ENCODE results near the gene UGT8. TPM values are rescaled to one million over a fixed set of nuclear protein-coding genes. Genes with fewer than 3 reads are reported as not detected.

The UGT8 gene
- total and polyA plus RNA-seq, 2 of the 8 experiments (the other 6 are each of a cell fraction or from before 2014, with no cell fraction given), result 16.9 to 26.9 TPM

DNA sequence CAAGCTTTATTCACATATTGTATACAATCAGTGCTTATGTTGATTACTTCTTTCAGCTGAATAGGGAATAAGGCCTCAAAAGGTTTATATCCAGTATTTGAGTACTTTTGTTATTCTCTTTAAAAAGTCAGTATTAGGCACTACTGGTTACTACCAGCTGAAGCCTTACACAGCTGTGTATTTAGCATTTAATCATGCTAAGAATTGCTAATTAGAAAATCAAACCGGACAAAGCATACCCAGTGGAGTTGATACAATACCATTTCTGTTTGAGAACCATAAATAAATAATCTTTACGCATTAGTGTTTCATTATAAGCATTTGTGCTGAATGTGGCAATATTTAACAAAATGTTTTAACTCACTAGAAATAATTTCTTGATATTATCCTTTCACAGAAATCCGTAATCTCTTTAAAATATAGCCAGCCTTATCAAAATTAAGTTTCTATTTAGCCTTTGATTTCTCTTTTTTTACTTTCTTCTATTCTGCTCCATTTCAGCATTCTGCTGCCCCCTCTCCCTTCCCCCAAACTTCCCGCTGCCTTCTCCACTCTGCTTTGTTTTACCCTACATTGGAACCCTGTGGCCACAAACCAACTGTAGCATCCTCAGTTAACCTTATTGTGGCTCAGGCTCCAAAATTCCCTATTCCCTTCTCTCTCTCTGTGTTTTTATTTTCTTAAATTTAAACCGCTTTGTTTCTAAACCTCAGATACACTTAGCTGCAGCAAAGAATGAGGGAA lies 37.8 kb downstream of the UGT8 start:
- no peak overlapping the region for H4K5ac ChIP-seq (ENCODE audit: insufficient read length, low read depth, low read length)
- H2AK5ac ChIP-seq (ENCODE audit: low read depth, low read length), result no peak overlapping the region
- CTCF ChIA-PET (ENCODE audit: partially characterized antibody), result interaction anchor here (0.8 to 1.8 kb wide), 2 partner anchors 12 to 23 kb away, joined by 3 to 4 read pairs; no protein-coding TSS in a partner anchor
- no peak overlapping the region for H3K18ac ChIP-seq (ENCODE audit: extremely low read depth, low read length)
- H3K4me3 ChIP-seq (ENCODE audit: extremely low read depth in 1 of 4, insufficient read depth in 2 of 4, low read depth in 3 of 4, low read length in 4 of 4), result no peak overlapping the region
- H2BK5ac ChIP-seq (ENCODE audit: low read depth, low read length), result no peak overlapping the region
- no peak overlapping the region for H3K4ac ChIP-seq (replicated peaks; ENCODE audit: insufficient read length, low read depth, low read length)
- no peaks in the 10 kb centered on the region for H4K20me1 ChIP-seq (replicated peaks in 1 of 2; ENCODE audit: control insufficient read depth in 1 of 2, insufficient read depth in 2 of 2, low read length in 2 of 2)
- peaks cover 0 to 27% of the 10 kb centered on the region in 2 experiments; a peak in 2 of 4 replicates for H3K79me2 ChIP-seq (ENCODE audit: control insufficient read depth in 1 of 2, insufficient read depth in 2 of 2, low read length in 2 of 2)
- TF ChIP-seq EGR1 (IDR thresholded peaks at IDR 0.05; ENCODE audit: borderline replicate concordance, low read depth, low read length) (no peak), GABPA (IDR thresholded peaks at IDR 0.05; ENCODE audit: borderline replicate concordance, insufficient read depth, low read length) (no peak), CTBP2 (IDR thresholded peaks at IDR 0.05; ENCODE audit: borderline replicate concordance, insufficient read depth, insufficient read length, low read length) (no peak), RNF2 (IDR thresholded peaks at IDR 0.05; ENCODE audit: borderline replicate concordance, low read depth, low read length, missing control alignments, poor library complexity, severe bottlenecking) (no peak), PHF8 (conservative IDR thresholded peaks at IDR 0.05; ENCODE audit: low read depth, low read length) (no peak), SIRT6 (IDR thresholded peaks at IDR 0.05; ENCODE audit: low read length) (no peak), BRCA1 (IDR thresholded peaks at IDR 0.05; ENCODE audit: low read depth, low read length) (no peak), JUND (IDR thresholded peaks at IDR 0.05; ENCODE audit: low read length) (no peak)
- H3K56ac ChIP-seq (replicated peaks; ENCODE audit: insufficient read length, low read depth, low read length), result no peak overlapping the region
- H3K79me1 ChIP-seq (ENCODE audit: low read depth, low read length), result no peaks in the 10 kb centered on the region
- H3K23me2 ChIP-seq (ENCODE audit: low read depth, low read length), result no peaks in the 10 kb centered on the region
- no peak overlapping the region for H2BK20ac ChIP-seq (ENCODE audit: low read length)
- no peak overlapping the region for H2BK12ac ChIP-seq (ENCODE audit: low read depth, low read length)
- no peaks in the 10 kb centered on the region for H3K27me3 ChIP-seq (replicated peaks in 1 of 4; ENCODE audit: control insufficient read depth in 3 of 4, extremely low read depth in 1 of 4, insufficient read depth in 3 of 4, low read length in 3 of 4)
- H3K9me3 ChIP-seq (ENCODE audit: insufficient read depth in 2 of 2, low read depth in 1 of 2, low read length in 1 of 2), result no peaks in the 10 kb centered on the region; a peak in 1 of 4 replicates
- FAIRE-seq (no peak), DNase-seq (ENCODE audit: low read depth in 1 of 2, low spot score in 2 of 2) (no peak)
- H4K8ac ChIP-seq (ENCODE audit: extremely low read depth, insufficient read depth, low read length), result no peak overlapping the region
- peaks cover 0 to 5% (median 0%) of the 10 kb centered on the region in 4 experiments; a peak in 2 of 8 replicates for H3K36me3 ChIP-seq (ENCODE audit: control insufficient read depth in 2 of 4, insufficient read depth in 4 of 4, low read length in 3 of 4)
- WGBS, 2 experiments (ENCODE audit: extremely low coverage in 1 of 2, insufficient coverage in 1 of 2, insufficient read length in 1 of 2, insufficient replicate concordance in 2 of 2, low coverage in 1 of 2, low lambda C conversion rate in 2 of 2, missing lambda C conversion rate in 1 of 2), result 94% methylated on average over 5 of the region's 5 CpGs; no CpG with 5 or more reads in 1 of the 2 experiments
- no peak overlapping the region for H3K14ac ChIP-seq (ENCODE audit: insufficient read length)
- H2BK120ac ChIP-seq (replicated peaks; ENCODE audit: low read depth, low read length), result no peak overlapping the region
- no peak overlapping the region for H4K91ac ChIP-seq (replicated peaks; ENCODE audit: insufficient read length, low read length)
- no peak overlapping the region for H2BK15ac ChIP-seq (ENCODE audit: low read length)
- POLR2A ChIA-PET (ENCODE audit: partially characterized antibody), result no interaction called here
- no peak overlapping the region for H3K9ac ChIP-seq (replicated peaks in 1 of 4; ENCODE audit: extremely low read depth in 1 of 4, low read depth in 3 of 4, low read length in 3 of 4)
- H3K4me2 ChIP-seq (ENCODE audit: insufficient read depth in 1 of 2, low read depth in 2 of 2, low read length in 2 of 2), result no peak overlapping the region
- no peak overlapping the region for H3K27ac ChIP-seq (ENCODE audit: low read depth, low read length)
- no peak overlapping the region for H2AFZ ChIP-seq (ENCODE audit: low read length)
- no peaks in the 10 kb centered on the region for H3K4me1 ChIP-seq (replicated peaks in 1 of 4; ENCODE audit: control insufficient read depth in 3 of 4, insufficient read depth in 4 of 4, low read length in 3 of 4)
- H3K23ac ChIP-seq (ENCODE audit: insufficient read length), result no peak overlapping the region

Measured in H1 (cell line).